HG02588 (cell line): Measurements from ENCODE around the gene NAA25.

ENCODE experiments used
- ATAC-seq: cut with Tn5 transposase; IDR thresholded peaks from one replicate; pipeline ENCODE4 v1.9.1; 2021; ENCODE audit warnings: mild to moderate bottlenecking, moderate library complexity; ENCODE audit not compliant: unreplicated experiment

Gene NAA25

DNA sequence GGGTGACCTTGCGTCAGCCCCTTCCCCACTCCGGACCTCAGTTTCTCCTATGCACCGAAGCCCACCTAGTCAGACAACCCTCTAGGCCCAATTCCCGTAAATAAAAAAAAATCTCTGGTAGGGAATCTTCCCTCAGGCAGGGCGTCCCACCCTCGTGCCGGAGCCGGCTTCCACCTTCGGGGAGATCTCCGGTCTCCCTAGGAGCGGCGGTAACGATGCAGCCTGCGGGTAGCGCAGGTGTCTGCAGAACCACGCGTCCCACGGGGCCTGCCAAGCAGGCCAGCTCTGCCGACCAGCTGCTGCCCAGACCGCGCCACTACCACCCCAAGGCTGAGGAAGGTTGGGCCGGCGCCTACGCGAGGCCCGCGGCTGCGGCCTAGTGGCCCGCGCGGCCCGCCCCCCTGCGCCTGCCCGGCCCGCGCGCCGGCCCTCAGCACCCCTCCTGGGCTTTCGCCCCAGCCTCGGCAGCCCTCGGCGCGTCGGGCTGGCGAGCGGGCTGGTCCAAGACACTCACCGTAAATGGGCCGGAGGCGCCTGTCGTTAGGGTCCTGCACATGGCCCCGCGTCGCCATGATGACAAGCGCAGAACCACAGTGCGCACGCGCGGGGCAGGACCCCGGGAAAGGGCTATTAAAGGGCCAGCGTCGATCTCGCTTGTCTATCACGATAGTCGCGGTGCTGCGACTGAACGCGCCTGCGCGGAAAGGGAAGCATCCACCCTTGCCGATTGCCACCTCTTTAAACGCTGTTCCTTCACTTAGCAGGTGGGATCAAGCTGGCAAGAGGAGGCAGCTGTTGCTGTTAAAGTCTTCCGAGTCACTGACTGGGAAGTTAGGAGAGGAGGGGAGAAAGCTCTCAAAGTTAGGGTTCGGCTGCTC, at the start of gene NAA25:
NAA25 (minus strand) TSS at position 582 of the 878 bp plus-strand sequence; CDS start at position 572, 10 bp downstream.
- ATAC-seq: peak; percentile 72

GRCh38 chr12:112153893-112154219, 45.3 kb upstream of the NAA25 start:
- no peak for ATAC-seq

DNA sequence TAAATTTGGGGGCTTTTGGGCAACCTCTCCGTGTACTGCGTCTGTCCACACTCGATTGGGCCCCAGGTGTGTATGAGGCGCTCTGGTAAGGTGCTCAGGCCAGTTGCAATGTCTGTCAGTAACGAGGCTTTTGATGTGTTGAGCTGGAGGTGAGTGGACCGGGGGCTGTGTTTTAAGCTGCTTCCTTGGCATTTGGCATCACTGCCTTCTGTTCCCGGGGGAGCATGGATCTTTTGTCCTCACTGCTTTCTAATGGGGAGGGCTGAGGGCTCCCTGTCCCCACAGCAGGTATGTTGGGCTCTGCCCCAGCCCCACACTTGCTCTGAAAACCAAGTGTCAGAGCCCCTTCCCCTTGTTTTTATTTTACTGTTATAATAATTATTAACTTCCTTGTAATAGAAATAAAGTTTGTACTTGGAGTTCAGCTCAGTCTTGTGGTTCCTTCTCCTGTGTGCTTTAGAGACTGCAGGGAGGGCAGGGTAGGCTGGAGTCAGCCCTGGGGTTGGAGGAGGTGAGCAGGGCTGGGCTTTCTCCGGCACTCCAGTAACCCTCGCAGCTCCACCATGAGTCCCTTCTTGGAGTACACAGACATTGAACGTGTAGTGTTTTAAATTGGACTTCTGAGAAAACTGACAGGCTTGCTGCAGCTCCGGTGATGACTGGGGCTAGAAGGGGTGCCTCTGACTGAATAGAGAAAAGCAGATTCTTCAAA, 44.8 kb upstream of the NAA25 start:
- ATAC-seq: no peak

DNA sequence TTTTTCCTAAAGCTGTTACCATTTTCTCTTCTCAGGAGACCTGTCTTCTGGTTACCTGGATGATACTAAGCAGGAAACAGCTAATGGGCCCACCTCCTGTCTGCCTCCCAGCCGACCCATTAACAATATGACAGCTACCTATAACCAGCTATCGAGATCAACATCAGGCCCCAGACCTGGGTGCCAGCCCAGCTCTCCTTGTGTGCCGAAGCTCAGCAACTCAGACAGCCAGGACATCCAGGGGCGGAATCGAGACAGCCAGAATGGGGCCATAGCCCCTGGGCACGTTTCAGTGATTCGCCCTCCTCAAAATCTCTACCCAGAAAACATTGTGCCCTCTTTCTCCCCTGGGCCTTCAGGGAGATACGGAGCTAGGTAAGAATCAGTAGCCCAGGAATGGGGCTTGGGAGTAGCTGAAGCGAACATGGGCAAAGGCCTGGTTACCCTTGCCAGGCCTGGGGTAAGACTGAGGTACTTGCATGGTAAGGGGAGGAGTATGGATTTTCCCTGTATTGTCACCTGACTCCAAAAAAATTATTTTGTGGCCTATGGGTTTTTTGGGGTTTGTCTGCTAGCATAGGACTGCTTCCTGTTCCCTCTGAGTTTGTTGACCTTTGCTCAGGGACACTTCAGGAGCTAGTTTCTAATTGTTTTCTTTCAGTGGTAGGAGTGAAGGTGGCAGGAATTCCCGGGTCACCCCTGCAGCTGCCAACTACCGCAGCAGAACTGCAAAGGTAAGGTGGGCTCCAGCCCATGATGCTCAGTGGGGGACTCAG, 43.4 kb upstream of the NAA25 start:
- ATAC-seq: no peak

DNA sequence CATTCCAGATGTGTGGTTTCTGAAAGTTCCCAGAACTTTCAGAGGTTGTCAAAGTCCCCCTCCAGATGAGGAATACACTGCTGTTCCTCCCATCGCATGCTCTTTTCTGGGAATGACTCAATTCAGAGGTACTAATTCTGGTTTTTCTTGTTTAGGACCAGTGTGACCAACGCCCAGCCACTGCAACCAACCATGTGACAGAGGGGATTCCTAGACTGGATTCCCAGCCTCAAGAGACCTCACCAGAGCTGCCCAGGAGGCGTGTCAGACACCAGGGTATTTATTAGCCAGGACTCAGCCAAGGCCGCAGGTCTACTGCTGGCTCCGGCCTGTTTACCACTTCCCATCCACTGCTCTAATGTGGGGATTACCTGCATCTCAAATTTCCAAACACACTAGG, 41.0 kb upstream of the NAA25 start:
- no peak for ATAC-seq

DNA sequence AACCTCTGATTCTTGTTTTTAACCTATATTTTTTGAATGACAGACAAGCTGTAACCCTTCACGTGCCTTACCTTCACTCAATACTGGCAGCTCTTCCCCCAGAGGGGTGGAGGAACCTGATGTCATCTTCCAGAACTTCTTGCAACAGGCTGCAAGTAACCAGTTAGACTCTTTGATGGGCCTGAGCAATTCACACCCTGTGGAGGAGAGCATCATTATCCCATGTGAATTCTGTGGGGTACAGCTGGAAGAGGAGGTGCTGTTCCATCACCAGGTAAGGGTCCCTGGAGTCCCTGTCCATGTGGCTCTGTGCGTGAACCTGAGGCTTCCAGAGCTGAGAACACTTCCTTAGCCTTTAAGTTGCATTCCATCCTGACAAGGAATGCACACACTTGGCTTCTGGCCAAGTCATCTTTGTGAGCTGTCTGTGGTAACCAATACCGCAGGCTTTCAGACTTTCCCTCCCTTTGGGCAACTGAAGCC, 39.5 kb upstream of the NAA25 start:
- ATAC-seq: no peak

- ATAC-seq: no peak
These were observed 37.5 kb upstream of the NAA25 start for GRCh38 chr12:112146123-112146522.

DNA sequence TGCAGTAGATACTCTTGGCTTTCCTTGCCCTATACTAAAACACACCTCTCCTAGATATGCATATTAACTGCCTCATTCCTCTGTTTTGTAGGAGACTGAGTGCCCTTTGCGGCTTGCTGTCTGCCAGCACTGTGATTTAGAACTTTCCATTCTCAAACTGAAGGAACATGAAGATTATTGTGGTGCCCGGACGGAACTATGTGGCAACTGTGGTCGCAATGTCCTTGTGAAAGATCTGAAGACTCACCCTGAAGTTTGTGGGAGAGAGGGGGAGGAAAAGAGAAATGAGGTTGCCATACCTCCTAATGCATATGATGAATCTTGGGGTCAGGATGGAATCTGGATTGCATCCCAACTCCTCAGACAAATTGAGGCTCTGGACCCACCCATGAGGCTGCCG, 32.1 kb upstream of the NAA25 start:
- no peak for ATAC-seq

GRCh38 chr12:112134731-112135130, 26.1 kb upstream of the NAA25 start:
- no peak for ATAC-seq

DNA sequence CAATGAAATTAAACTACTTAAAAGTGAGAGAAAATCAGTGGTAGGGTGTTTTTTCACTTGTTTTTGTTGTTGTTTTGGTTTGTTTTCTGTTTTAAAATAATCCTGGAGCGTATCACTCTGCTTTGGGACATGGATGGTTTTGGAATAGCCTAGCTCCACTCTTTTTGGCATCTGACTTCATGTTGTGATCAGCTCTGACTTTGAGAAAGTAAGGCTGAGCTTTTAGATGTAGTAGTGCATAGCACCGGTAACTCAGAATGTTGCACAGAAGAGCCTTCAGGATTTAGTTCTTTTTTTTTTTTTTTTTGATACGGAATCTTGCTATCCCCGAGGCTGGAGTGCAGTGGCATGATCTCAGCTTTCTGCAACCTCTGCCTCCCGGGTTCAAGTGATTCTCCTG, 24.8 kb upstream of the NAA25 start:
- no peak for ATAC-seq

DNA sequence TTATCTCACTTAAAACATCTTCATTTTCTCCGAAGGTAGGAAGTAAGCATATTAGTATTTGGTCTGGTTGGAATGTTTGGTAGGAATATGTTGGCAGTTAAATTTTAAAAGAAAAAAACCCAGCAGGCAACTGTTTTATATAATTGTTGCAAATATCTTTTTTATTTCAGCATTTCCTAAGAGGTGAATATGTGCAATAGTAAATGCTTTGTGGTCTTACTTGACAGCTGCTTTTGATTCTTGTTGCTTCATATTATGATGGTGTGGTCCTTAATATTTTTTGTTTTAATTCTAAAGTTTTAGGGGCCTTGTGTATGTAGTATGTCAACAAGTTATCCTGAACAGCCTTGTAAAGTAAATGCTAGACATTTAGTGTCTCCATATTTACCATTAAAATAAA, 23.1 kb upstream of the NAA25 start:
- no peak for ATAC-seq

GRCh38 chr12:112130441-112130998, 21.9 kb upstream of the NAA25 start:
- ATAC-seq: peak; percentile 51

GRCh38 chr12:112126911-112127310, 18.3 kb upstream of the NAA25 start:
- no peak for ATAC-seq

DNA sequence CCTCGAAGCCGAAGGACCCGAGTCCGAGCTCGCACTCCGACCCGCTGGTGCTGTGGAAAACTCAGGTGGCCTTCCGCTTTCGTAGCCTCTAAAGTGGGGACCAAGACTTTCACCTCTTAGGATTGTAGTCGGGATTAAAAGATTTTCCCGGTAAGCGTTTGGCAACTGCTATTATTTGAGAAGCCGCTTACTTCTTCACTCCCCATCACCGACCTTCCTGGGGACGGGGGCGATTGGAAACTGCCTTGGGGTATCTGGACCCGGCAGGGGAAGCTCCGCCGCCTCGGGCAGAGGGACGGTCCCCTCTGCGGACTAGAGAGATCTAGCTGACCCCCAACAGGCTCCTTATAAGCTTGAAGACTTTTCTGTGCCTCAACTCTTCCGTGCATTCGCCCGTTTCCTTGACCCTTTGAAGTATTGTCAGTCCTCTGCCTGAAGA, 17.4 kb upstream of the NAA25 start:
- ATAC-seq: no peak

DNA sequence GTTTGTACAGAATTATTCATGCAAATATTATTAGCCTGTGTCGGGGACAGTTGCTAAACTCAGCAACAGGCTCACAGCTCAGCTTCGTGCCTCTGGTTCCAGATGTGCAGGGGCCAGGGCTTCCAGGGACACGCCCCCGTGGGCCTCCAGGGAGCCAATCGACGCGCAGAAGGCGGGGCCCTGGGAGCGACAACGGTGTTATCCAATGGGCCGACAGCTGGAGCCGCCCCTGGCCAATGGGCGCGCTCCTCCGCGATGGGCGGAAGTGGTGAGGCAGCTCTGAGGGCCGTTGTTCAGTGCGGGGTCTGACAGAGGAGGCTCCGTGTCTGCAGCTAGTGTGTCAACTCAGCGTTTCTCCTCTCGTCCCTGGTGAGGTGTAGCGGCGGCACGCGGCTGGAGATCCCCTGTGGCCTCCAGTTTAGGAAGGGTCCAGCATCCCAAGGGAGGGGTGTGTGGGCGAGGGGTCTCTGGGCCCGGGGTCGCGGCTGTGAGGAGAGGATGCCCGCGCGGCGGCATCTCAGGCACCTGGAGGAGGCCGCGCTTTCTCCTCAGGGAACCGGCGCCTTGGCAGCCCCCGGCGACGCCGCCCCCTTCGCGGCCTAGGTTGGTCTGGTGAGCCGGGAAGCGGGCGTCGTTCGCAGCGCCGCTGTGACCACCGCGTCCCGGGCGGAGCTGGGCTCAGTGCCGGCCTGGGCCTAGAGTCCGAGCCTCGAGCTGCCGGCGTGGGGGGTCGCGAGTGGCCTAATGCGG, 16.8 kb upstream of the NAA25 start, which contains the start of gene TRAFD1:
TRAFD1 (plus strand) TSS at position 311 of the 750 bp plus-strand sequence. CDS start 4,963 bp downstream, outside the sequence.
- peak; percentile 94 for ATAC-seq

DNA sequence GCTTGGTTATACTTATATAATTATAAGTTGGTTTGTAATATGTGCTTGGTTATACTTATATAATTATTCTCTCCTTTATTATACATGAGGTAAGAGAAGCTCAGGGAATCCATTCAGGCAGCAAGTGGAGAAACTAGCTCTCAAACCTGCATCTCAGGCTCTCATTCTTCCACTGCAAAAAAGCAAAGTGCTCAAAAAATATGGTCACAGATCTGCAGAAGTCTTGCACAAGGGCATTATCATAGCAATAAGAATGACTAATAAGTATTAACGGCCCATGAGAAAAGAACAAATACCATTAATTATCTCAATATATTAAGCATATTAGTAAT, 16.3 kb upstream of the NAA25 start:
- ATAC-seq: no peak

GRCh38 chr12:112122823-112123690, 14.5 kb upstream of the NAA25 start:
- no peak for ATAC-seq

GRCh38 chr12:112121780-112122565, 13.4 kb upstream of the NAA25 start:
- ATAC-seq: no peak

- ATAC-seq: no peak
These were observed 9.1 kb upstream of the NAA25 start for GRCh38 chr12:112117685-112118084.
